ENCODE data around the gene KCNK6.

KCNK6 gene

GRCh38 chr19:38298821-38299680 lies 20.6 kb upstream of the KCNK6 start:
- DNase-seq: no peak

- no peak for DNase-seq
Measured at GRCh38 chr19:38303517-38304351, 15.9 kb upstream of the KCNK6 start, which contains the start of gene C19orf33. TSS of gene C19orf33 (plus strand) at chr19:38304251. CDS start at chr19:38304262, 11 bp downstream.

- no peak for DNase-seq
Measured at GRCh38 chr19:38304352-38304865, 15.2 kb upstream of the KCNK6 start.

- no peak for DNase-seq
Measured at GRCh38 chr19:38304866-38305429, 14.7 kb upstream of the KCNK6 start.

- no peak for DNase-seq
Measured at GRCh38 chr19:38306236-38306635, 13.4 kb upstream of the KCNK6 start.

GRCh38 chr19:38307076-38307475 lies 12.6 kb upstream of the KCNK6 start:
- no peak for DNase-seq

- DNase-seq: no peak
Measured at GRCh38 chr19:38307597-38307996, 12.0 kb upstream of the KCNK6 start.

GRCh38 chr19:38308006-38308766 lies 11.5 kb upstream of the KCNK6 start:
- no peak for DNase-seq

- DNase-seq: no peak
Measured at GRCh38 chr19:38308926-38309614, 10.6 kb upstream of the KCNK6 start.

GRCh38 chr19:38309615-38310278 lies 9.9 kb upstream of the KCNK6 start:
- DNase-seq: no peak

- DNase-seq: no peak
Measured at GRCh38 chr19:38310279-38310670, 9.4 kb upstream of the KCNK6 start.

GRCh38 chr19:38310986-38311385 lies 8.7 kb upstream of the KCNK6 start:
- no peak for DNase-seq

GRCh38 chr19:38315657-38316476 lies 3.8 kb upstream of the KCNK6 start, which contains the start of gene YIF1B:
TSS of gene YIF1B (minus strand) at chr19:38315947. CDS start at chr19:38315917, 30 bp downstream.
- DNase-seq: peak; percentile 87 to 97 (median 90)

- no peak for DNase-seq
Measured at GRCh38 chr19:38316477-38317067, 3.1 kb upstream of the KCNK6 start.

GRCh38 chr19:38317104-38317612 lies 2.5 kb upstream of the KCNK6 start:
- peak in 2 of 4 experiments; percentile 6 to 8 for DNase-seq

GRCh38 chr19:38318660-38319059 lies 985 bp upstream of the KCNK6 start:
- no peak for DNase-seq

GRCh38 chr19:38320969-38321339 lies 1.3 kb downstream of the KCNK6 start:
- no peak for DNase-seq

- no peak for DNase-seq
Measured at GRCh38 chr19:38321646-38322196, 2.1 kb downstream of the KCNK6 start.

GRCh38 chr19:38323291-38323690 lies 3.6 kb downstream of the KCNK6 start:
- DNase-seq: no peak

Data from activated naive CD4-positive, alpha-beta T cell (primary cell).